Esophagus squamous epithelium (tissue), 5 donors: ENCODE results near the gene WBP1L. TPM values are rescaled to one million over a fixed set of nuclear protein-coding genes. Genes with fewer than 3 reads are reported as not detected.

Experiments used
- DNase-seq: peaks from one replicate; lab custom pipeline; 2025; lab: John Stamatoyannopoulos, UW
- H3K27ac ChIP-seq, 4 donors: fragments of 200-600 bp; sonication (generic); one replicate each; pipeline ENCODE4 v1.5.1; 2016 to 2019; ENCODE audit warnings: mild to moderate bottlenecking in 1 of 4
- H3K27me3 ChIP-seq, 4 donors: fragments of 200-600 bp; sonication (generic); 1 replicate in 3 of 4; 2 replicates in 1 of 4; pipeline versions ENCODE4 v1.5.1 to v1.6.0; 2017 to 2021; ENCODE audit warnings: antibody characterized with exemption in 1 of 4
- H3K36me3 ChIP-seq, 3 donors: fragments of 200-600 bp; sonication (generic); one replicate each; pipeline ENCODE4 v1.5.1; 2016 to 2019
- H3K4me1 ChIP-seq, 3 donors: fragments of 200-600 bp; sonication (generic); one replicate each; pipeline ENCODE4 v1.5.1; 2017 to 2019
- H3K4me3 ChIP-seq, 4 donors: fragments of 200-600 bp; sonication (generic); 1 replicate in 3 of 4; 2 replicates in 1 of 4; pipeline ENCODE4 v1.5.1; 2016 to 2019; ENCODE audit warnings: mild to moderate bottlenecking in 2 of 4, moderate library complexity in 1 of 4
- H3K9me3 ChIP-seq, 3 donors: fragments of 200-600 bp; sonication (generic); one replicate each; pipeline ENCODE4 v1.5.1; 2016 to 2019
- CTCF ChIP-seq, 6 experiments: fragments of 450-650 bp in 4 of 6; fragments of 200-600 bp in 2 of 6; sonication (generic) in 2 of 6; IDR thresholded peaks; one replicate each; pipeline ENCODE4 v1.5.1; 2016 to 2019; ENCODE audit warnings: antibody characterized with exemption in 6 of 6, mild to moderate bottlenecking in 4 of 6, moderate library complexity in 4 of 6
- POLR2A ChIP-seq, 4 donors: fragments of 450-650 bp; IDR thresholded peaks; one replicate each; pipeline ENCODE4 v1.6.1; 2017; ENCODE audit warnings: antibody characterized with exemption in 4 of 4, mild to moderate bottlenecking in 4 of 4, moderate library complexity in 3 of 4
- WGBS, 2 donors: methylation state at CpG; one replicate each; pipeline ENCODE4 v1.1.5; 2018; 5-methylcytosine and 5-hydroxymethylcytosine counted together
- intact Hi-C: fragments of 100-400 bp; cut with DNase I; formaldehyde crosslinking; loops from one replicate; pipeline ENCODE4 v1.15.0; 2022
- total RNA-seq, 4 donors: library from RNA; depleted of rRNA; stranded (reverse); fragments of >200 nt; gene quantifications; one replicate each; pipeline ENCODE4 v1.1.0, GENCODE V29; 2016
- donor health status: DM: yes; HTN: yes; CAD: no.

The WBP1L gene
- total RNA-seq, 4 donors from 2014 or later = 40.6 to 61.4 (median 49.1) TPM

GRCh38 chr10:102767428-102768160 is 23.8 kb downstream of the WBP1L start:
- Histone ChIP-seq H3K27me3 (no peaks in the 10 kb centered on the region), H3K9me3 (no peaks in the 10 kb centered on the region), H3K4me3 (no peak overlapping the region), H3K36me3 (peaks cover 0 to 21% (median 0%) of the 10 kb centered on the region in 3 donors), H3K4me1 (peaks cover 32 to 91% (median 50%) of the 10 kb centered on the region in 3 donors), H3K27ac (no peak overlapping the region)
- no peak for TF ChIP-seq POLR2A (IDR thresholded peaks at IDR 0.05)
- TF ChIP-seq CTCF (IDR thresholded peaks at IDR 0.05) = no peak
- 60 to 70% methylated on average over 9 of the region's 9 CpGs for WGBS, 2 donors
- no peak for DNase-seq
- intact Hi-C loops = no loop called here

- WGBS, 2 donors = 38 to 51% methylated on average over 6 to 7 of the region's 7 CpGs
- H3K4me3 ChIP-seq = no peak overlapping the region
- H3K27ac ChIP-seq = peak overlapping the region; percentile 32 to 57 (median 42)
- intact Hi-C loops = no loop called here
- H3K9me3 ChIP-seq = no peaks in the 10 kb centered on the region
- H3K4me1 ChIP-seq = peaks cover 36 to 93% (median 63%) of the 10 kb centered on the region in 3 donors
- no peak for TF ChIP-seq CTCF (IDR thresholded peaks at IDR 0.05)
- TF ChIP-seq POLR2A (IDR thresholded peaks at IDR 0.05) = no peak
- peaks cover 0 to 7% (median 0%) of the 10 kb centered on the region in 3 donors for H3K36me3 ChIP-seq
- no peak for DNase-seq
- H3K27me3 ChIP-seq = no peaks in the 10 kb centered on the region
Observed at GRCh38 chr10:102769375-102770107, 25.8 kb downstream of the WBP1L start.

GRCh38 chr10:102770108-102770482 is 26.3 kb downstream of the WBP1L start:
- Histone ChIP-seq H3K4me3 (no peak overlapping the region), H3K36me3 (peaks cover 0 to 7% (median 0%) of the 10 kb centered on the region in 3 donors), H3K9me3 (no peaks in the 10 kb centered on the region), H3K4me1 (peaks cover 36 to 93% (median 63%) of the 10 kb centered on the region in 3 donors), H3K27ac (peak overlapping the region; percentile 32 to 57 (median 42)), H3K27me3 (peaks cover 0 to under 1% (median 0%) of the 10 kb centered on the region in 4 donors)
- intact Hi-C loops = no loop called here
- WGBS, 2 donors = 46 to 66% methylated on average over 3 of the region's 3 CpGs
- TF ChIP-seq CTCF (IDR thresholded peaks at IDR 0.05) (no peak), POLR2A (IDR thresholded peaks at IDR 0.05) (no peak)
- no peak for DNase-seq

GRCh38 chr10:102770792-102771191 is 27.0 kb downstream of the WBP1L start:
- Histone ChIP-seq H3K4me3 (no peak overlapping the region), H3K9me3 (no peaks in the 10 kb centered on the region), H3K27me3 (peaks cover 0 to 8% (median 0%) of the 10 kb centered on the region in 4 donors), H3K4me1 (peaks cover 42 to 93% (median 67%) of the 10 kb centered on the region in 3 donors), H3K27ac (peak overlapping the region in 3 of 4 donors; percentile 42 to 57 (median 43)), H3K36me3 (peaks cover 0 to under 1% (median 0%) of the 10 kb centered on the region in 3 donors)
- TF ChIP-seq POLR2A (IDR thresholded peaks at IDR 0.05) (no peak), CTCF (IDR thresholded peaks at IDR 0.05) (no peak)
- 38 to 63% methylated on average over 1 of the region's 1 CpG for WGBS, 2 donors
- no peak for DNase-seq
- intact Hi-C loops = no loop called here

GRCh38 chr10:102773320-102773719 is 29.6 kb downstream of the WBP1L start:
- Histone ChIP-seq H3K4me3 (no peak overlapping the region), H3K4me1 (peaks cover 54 to 97% (median 78%) of the 10 kb centered on the region in 3 donors), H3K27ac (peak overlapping the region in 2 of 4 donors; percentile 87 to 91)

More at GRCh38 chr10:102773320-102773719, 29.6 kb downstream of the WBP1L start:
- no peak for DNase-seq
- no peak for TF ChIP-seq POLR2A (IDR thresholded peaks at IDR 0.05)
- TF ChIP-seq CTCF (IDR thresholded peaks at IDR 0.05) = no peak
- intact Hi-C loops = no loop called here
- Histone ChIP-seq H3K9me3 (no peaks in the 10 kb centered on the region), H3K36me3 (no peaks in the 10 kb centered on the region), H3K27me3 (peaks cover 0 to 31% (median 0%) of the 10 kb centered on the region in 4 donors)
- 9 to 14% methylated on average over 1 of the region's 1 CpG for WGBS, 2 donors
